ENCODE data around the gene LRRC34. TPM values are rescaled to one million over a fixed set of nuclear protein-coding genes. Genes with fewer than 3 reads are reported as not detected.

Gene LRRC34
- total RNA-seq, 1 experiment from 2014 or later, result not detected

- intact Hi-C loops (cut with micrococcal nuclease), result no loop called here
- Mint-ChIP-seq H3K9me3 (ENCODE audit: unreplicated experiment) (no peaks in the 10 kb centered on the region), H3K36me3 (ENCODE audit: insufficient read depth, unreplicated experiment) (peaks cover 13% of the 10 kb centered on the region), H3K4me1 (ENCODE audit: insufficient read depth, unreplicated experiment) (peaks cover 10% of the 10 kb centered on the region), H3K27me3 (ENCODE audit: insufficient read depth, unreplicated experiment) (no peaks in the 10 kb centered on the region), H3K4me3 (ENCODE audit: unreplicated experiment) (peak within 1 kb of the TSS; percentile 75), H3K27ac (ENCODE audit: low read depth, unreplicated experiment) (peak within 1 kb of the TSS; percentile 94)
- ChIA-PET POLR2A (interaction anchor here (0.7 to 6.1 kb wide), 6 partner anchors 8 to 678 kb away, joined by 3 to 50 read pairs (median 4); partner anchors contain the start of gene MYNN), CTCF (interaction anchor here (0.6 to 3.3 kb wide), 2 partner anchors 8 to 21 kb away, joined by 3 to 14 read pairs; partner anchors contain the start of gene MYNN)
- TSS peak; percentile 86 for BruUV-seq (replicated peaks)
- TF ChIP-seq, protein P1, sequence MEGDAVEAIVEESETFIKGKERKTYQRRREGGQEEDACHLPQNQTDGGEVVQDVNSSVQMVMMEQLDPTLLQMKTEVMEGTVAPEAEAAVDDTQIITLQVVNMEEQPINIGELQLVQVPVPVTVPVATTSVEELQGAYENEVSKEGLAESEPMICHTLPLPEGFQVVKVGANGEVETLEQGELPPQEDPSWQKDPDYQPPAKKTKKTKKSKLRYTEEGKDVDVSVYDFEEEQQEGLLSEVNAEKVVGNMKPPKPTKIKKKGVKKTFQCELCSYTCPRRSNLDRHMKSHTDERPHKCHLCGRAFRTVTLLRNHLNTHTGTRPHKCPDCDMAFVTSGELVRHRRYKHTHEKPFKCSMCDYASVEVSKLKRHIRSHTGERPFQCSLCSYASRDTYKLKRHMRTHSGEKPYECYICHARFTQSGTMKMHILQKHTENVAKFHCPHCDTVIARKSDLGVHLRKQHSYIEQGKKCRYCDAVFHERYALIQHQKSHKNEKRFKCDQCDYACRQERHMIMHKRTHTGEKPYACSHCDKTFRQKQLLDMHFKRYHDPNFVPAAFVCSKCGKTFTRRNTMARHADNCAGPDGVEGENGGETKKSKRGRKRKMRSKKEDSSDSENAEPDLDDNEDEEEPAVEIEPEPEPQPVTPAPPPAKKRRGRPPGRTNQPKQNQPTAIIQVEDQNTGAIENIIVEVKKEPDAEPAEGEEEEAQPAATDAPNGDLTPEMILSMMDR (IDR thresholded peaks at IDR 0.05; ENCODE audit: unreplicated experiment), result no peak
- peak; percentile 95 for DNase-seq (ENCODE audit: unreplicated experiment)
Observed at GRCh38 chr3:169764882-169765612, 47.7 kb downstream of the LRRC34 start, which contains the start of gene TERC. Gene TERC, minus strand, starts transcription at chr3:169765060.

DNA sequence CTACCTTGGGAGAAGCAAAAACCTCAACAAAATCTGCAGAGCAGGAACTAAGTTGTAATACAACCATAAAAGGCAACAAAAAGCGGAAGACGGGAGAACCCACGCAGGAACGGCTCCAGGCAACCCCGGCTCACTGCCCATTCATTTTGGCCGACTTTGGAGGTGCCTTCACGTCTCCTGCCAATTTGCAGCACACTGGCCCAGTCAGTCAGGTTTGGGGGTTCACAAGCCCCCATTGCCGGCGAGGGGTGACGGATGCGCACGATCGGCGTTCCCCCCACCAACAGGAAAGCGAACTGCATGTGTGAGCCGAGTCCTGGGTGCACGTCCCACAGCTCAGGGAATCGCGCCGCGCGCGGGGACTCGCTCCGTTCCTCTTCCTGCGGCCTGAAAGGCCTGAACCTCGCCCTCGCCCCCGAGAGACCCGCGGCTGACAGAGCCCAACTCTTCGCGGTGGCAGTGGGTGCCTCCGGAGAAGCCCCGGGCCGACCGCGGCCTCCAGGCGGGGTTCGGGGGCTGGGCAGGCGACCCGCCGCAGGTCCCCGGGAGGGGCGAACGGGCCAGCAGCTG is 48.3 kb downstream of the LRRC34 start:
- Mint-ChIP-seq H3K27me3 (ENCODE audit: insufficient read depth, unreplicated experiment) (no peaks in the 10 kb centered on the region), H3K4me1 (ENCODE audit: insufficient read depth, unreplicated experiment) (peaks cover 11% of the 10 kb centered on the region), H3K27ac (ENCODE audit: low read depth, unreplicated experiment) (peak overlapping the region; percentile 94), H3K9me3 (ENCODE audit: unreplicated experiment) (no peaks in the 10 kb centered on the region), H3K36me3 (ENCODE audit: insufficient read depth, unreplicated experiment) (peaks cover 13% of the 10 kb centered on the region), H3K4me3 (ENCODE audit: unreplicated experiment) (peak overlapping the region; percentile 75)
- TF ChIP-seq, protein P1 (IDR thresholded peaks at IDR 0.05; ENCODE audit: unreplicated experiment), result no peak
- ChIA-PET CTCF (interaction anchor here (1.4 to 3.3 kb wide), 2 partner anchors 9 to 100 kb away, joined by 5 to 14 read pairs; partner anchors contain the start of gene MYNN), POLR2A (interaction anchor here (0.7 to 6.1 kb wide), 6 partner anchors 9 to 678 kb away, joined by 3 to 50 read pairs (median 4); partner anchors contain the start of gene MYNN)
- intact Hi-C loops (cut with micrococcal nuclease), result no loop called here
- BruUV-seq (replicated peaks), result TSS peak; percentile 93
- peak; percentile 64 for DNase-seq (ENCODE audit: unreplicated experiment)

DNA sequence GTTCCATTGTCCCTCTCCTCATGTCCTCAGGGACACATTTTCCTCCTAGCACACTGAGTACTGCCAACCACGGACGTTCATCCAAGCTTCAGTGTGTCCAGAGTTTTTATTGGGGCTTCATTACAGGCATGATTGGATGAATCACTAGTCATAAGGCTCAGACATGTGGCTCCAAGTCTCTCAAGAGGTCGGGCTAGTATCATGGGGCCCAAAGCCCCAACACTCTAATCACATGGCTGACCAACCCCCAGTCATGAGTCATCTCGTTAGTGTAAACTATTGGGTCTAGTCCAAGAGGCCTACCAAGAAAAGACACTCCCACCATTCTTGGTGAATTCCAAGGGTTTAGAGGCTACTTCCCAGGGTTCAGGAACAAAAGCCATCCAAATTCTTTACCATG is 52.2 kb downstream of the LRRC34 start:
- POLR2A ChIA-PET, result interaction anchor here (0.6 to 6.1 kb wide), 2 partner anchors 13 to 779 kb away, joined by 3 to 50 read pairs; partner anchors contain the start of gene MYNN

More for the DNA sequence above, 52.2 kb downstream of the LRRC34 start:
- Mint-ChIP-seq H3K36me3 (ENCODE audit: insufficient read depth, unreplicated experiment) (peaks cover 7% of the 10 kb centered on the region), H3K9me3 (ENCODE audit: unreplicated experiment) (peaks cover 9% of the 10 kb centered on the region), H3K4me3 (ENCODE audit: unreplicated experiment) (no peak overlapping the region), H3K27ac (ENCODE audit: low read depth, unreplicated experiment) (no peak overlapping the region), H3K27me3 (ENCODE audit: insufficient read depth, unreplicated experiment) (no peaks in the 10 kb centered on the region), H3K4me1 (ENCODE audit: insufficient read depth, unreplicated experiment) (peaks cover 18% of the 10 kb centered on the region)
- CTCF ChIA-PET, result interaction anchor here (0.7 to 1.8 kb wide), 3 partner anchors 9 to 388 kb away, joined by 3 to 4 read pairs (median 3); partner anchors contain the start of gene ACTRT3
- peak; percentile 47 for DNase-seq (ENCODE audit: unreplicated experiment)
- no TSS peak for BruUV-seq (replicated peaks)
- TF ChIP-seq, protein P1 (IDR thresholded peaks at IDR 0.05; ENCODE audit: unreplicated experiment), result no peak
- intact Hi-C loops (cut with micrococcal nuclease), result no loop called here
